GM18951 (cell line): ENCODE data around the gene VWA8.

Experiments
- POLR2A ChIP-seq: IDR thresholded peaks from 4 replicates; pipeline ENCODE4 v1.6.1; 2011; ENCODE audit warnings: mild to moderate bottlenecking; ENCODE audit not compliant: insufficient read length, insufficient read depth; ENCODE audit errors: extremely low read depth
- in situ Hi-C: fragments of 300-500 bp; cut with MboI; formaldehyde crosslinking; loops from one replicate; pipeline ENCODE4 v1.12.0; 2022; ENCODE audit warnings: low sequenced_read_pairs, mixed read lengths, inconsistent platforms; ENCODE audit not compliant: unreplicated experiment

Gene VWA8

GRCh38 chr13:41960637-41961465, at the start of gene VWA8:
Gene VWA8 (minus strand): TSS chr13:41961109. CDS start chr13:41961015, 94 bp downstream.
- in situ Hi-C loops = no loop called here
- peak; percentile 82 for TF ChIP-seq POLR2A

GRCh38 chr13:42009057-42009456, 48.1 kb upstream of the VWA8 start:
- in situ Hi-C loops = no loop called here
- no peak for TF ChIP-seq POLR2A

GRCh38 chr13:42007844-42008243, 46.9 kb upstream of the VWA8 start:
- in situ Hi-C loops = no loop called here
- no peak for TF ChIP-seq POLR2A

- no peak for TF ChIP-seq POLR2A
- in situ Hi-C loops = no loop called here
Observed at GRCh38 chr13:42002066-42002465, 41.2 kb upstream of the VWA8 start.

GRCh38 chr13:42001580-42001979, 40.7 kb upstream of the VWA8 start:
- in situ Hi-C loops = no loop called here
- TF ChIP-seq POLR2A = no peak

GRCh38 chr13:42000846-42001245, 39.9 kb upstream of the VWA8 start:
- TF ChIP-seq POLR2A = no peak
- in situ Hi-C loops = no loop called here

GRCh38 chr13:41997396-41997795, 36.5 kb upstream of the VWA8 start:
- in situ Hi-C loops = no loop called here
- TF ChIP-seq POLR2A = no peak

GRCh38 chr13:41995946-41996345, 35.0 kb upstream of the VWA8 start:
- no peak for TF ChIP-seq POLR2A
- in situ Hi-C loops = no loop called here

- TF ChIP-seq POLR2A = no peak
- in situ Hi-C loops = no loop called here
Observed at GRCh38 chr13:41995336-41995735, 34.4 kb upstream of the VWA8 start.

GRCh38 chr13:41994696-41995095, 33.8 kb upstream of the VWA8 start:
- no peak for TF ChIP-seq POLR2A
- in situ Hi-C loops = no loop called here

GRCh38 chr13:41991936-41992335, 31.0 kb upstream of the VWA8 start:
- in situ Hi-C loops = no loop called here

GRCh38 chr13:41988244-41988643, 27.3 kb upstream of the VWA8 start:
- in situ Hi-C loops = no loop called here

More at GRCh38 chr13:41991936-41992335, 31.0 kb upstream of the VWA8 start:
- TF ChIP-seq POLR2A = no peak

GRCh38 chr13:41985788-41986508, 25.0 kb upstream of the VWA8 start:
- in situ Hi-C loops = no loop called here
- TF ChIP-seq POLR2A = no peak

More at GRCh38 chr13:41988244-41988643, 27.3 kb upstream of the VWA8 start:
- no peak for TF ChIP-seq POLR2A
